ENCODE data around the gene PIKFYVE. TPM values are rescaled to one million over a fixed set of nuclear protein-coding genes. Genes with fewer than 3 reads are reported as not detected.

The PIKFYVE gene
- total RNA-seq, 1 experiment from 2014 or later: 34.8 TPM

DNA sequence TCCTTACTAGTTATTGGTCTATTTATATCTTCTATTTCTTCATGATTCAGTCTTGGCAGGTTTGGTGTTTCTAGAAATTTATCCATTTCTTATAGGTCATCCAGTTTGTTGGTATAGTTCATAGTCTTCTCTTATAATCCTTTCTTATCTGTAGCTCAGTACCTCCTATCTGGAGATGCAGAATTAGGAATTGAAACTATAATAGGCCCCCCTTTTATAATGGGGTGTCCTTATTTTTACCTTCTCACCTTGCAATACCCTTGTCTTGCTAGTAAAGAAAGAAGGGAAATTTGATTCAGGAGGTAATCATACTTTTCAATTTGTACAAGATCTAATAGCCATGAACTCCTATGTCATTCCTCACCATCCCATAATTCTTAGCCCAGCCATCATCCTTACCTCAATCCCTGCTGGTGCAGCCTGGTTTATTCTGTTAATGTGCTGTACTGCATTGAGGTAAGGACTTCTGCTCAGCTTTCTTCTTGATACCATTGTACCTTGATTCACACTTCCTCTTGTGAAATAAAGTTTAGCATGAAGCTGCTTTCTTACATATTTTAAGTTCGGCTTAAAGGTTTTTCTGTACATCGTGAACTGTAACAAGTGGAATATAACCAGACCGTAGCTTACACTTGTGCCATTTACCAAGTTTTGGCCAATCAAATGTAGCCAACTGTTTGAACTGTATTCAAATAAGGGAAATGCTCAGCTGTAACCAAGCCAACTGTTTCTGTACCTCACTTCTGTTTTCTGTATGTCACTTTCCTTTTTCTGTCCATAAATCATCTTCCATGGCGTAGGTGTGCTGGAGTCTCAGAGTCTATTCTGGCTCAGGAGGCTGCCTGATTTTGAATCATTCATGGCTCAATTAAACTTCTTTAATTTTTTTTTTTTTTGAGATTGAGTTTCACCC is 100.4 kb downstream of the PIKFYVE start:
- intact Hi-C loops (cut with micrococcal nuclease; ENCODE audit: unreplicated experiment): no loop called here
- no peaks in the 10 kb centered on the region for H3K4me1 ChIP-seq (ENCODE audit: control insufficient read depth, insufficient read depth, low read length)
- no TSS peak for BruUV-seq (replicated peaks)

DNA sequence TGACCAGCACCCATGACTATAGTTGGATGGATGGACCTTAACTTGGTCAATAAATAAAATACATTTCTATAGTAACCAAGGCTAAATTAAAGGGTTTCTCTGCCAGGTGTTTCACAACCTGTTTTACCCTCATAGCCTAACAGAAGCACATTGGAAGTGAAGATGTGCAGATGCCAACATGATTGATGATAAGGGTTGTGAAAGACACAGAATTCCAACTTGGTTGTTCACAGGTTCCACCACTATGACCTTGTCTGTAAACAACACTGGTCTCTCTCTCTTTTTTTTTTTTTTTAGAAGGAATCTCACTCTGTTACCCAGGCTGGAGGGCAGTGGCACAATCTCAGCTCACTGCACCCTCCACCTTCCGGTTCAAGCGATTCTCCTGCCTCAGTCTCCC is 103.0 kb downstream of the PIKFYVE start:
- ATAC-seq: no peak
- in situ Hi-C loops (cut with HindIII; ENCODE audit: low pct_unique_long_range_greater_than_20kb, low sequenced_read_pairs) (no loop called here), intact Hi-C loops (cut with micrococcal nuclease; ENCODE audit: unreplicated experiment) (no loop called here)
- no peak for DNase-seq (ENCODE audit: low read depth, low spot score)
- no peak overlapping the region for H3K4me3 ChIP-seq (ENCODE audit: low read depth in 2 of 2, low read length in 2 of 2)
- CTCF ChIA-PET: interaction anchor here (0.6 kb wide), 1 partner anchor 1113 kb away, joined by 3 read pairs; no protein-coding TSS in a partner anchor
- BruUV-seq (replicated peaks): no TSS peak
- POLR2A ChIA-PET: no interaction called here
- H3K4me1 ChIP-seq (ENCODE audit: control insufficient read depth, insufficient read depth, low read length): no peaks in the 10 kb centered on the region
- no peak overlapping the region for H3K27ac ChIP-seq (ENCODE audit: low read length)
- H3K27me3 ChIP-seq (ENCODE audit: control insufficient read depth, insufficient read depth, low read length): no peaks in the 10 kb centered on the region
- no peaks in the 10 kb centered on the region for H3K36me3 ChIP-seq (ENCODE audit: control insufficient read depth, insufficient read depth, low read length)
- H3K9me3 ChIP-seq (ENCODE audit: control insufficient read depth, insufficient read depth, low read depth, low read length): no peaks in the 10 kb centered on the region
- TF ChIP-seq SIN3A (IDR thresholded peaks at IDR 0.05; ENCODE audit: borderline replicate concordance, insufficient read depth, low read depth, low read length) (no peak), TCF7L2 (IDR thresholded peaks at IDR 0.05; ENCODE audit: low read depth, low read length) (no peak), POLR2AphosphoS5 (IDR thresholded peaks at IDR 0.05; ENCODE audit: low read depth, low read length) (no peak)
- TF ChIP-seq, protein P1, sequence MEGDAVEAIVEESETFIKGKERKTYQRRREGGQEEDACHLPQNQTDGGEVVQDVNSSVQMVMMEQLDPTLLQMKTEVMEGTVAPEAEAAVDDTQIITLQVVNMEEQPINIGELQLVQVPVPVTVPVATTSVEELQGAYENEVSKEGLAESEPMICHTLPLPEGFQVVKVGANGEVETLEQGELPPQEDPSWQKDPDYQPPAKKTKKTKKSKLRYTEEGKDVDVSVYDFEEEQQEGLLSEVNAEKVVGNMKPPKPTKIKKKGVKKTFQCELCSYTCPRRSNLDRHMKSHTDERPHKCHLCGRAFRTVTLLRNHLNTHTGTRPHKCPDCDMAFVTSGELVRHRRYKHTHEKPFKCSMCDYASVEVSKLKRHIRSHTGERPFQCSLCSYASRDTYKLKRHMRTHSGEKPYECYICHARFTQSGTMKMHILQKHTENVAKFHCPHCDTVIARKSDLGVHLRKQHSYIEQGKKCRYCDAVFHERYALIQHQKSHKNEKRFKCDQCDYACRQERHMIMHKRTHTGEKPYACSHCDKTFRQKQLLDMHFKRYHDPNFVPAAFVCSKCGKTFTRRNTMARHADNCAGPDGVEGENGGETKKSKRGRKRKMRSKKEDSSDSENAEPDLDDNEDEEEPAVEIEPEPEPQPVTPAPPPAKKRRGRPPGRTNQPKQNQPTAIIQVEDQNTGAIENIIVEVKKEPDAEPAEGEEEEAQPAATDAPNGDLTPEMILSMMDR (IDR thresholded peaks at IDR 0.05): no peak
- TF ChIP-seq, protein P2, sequence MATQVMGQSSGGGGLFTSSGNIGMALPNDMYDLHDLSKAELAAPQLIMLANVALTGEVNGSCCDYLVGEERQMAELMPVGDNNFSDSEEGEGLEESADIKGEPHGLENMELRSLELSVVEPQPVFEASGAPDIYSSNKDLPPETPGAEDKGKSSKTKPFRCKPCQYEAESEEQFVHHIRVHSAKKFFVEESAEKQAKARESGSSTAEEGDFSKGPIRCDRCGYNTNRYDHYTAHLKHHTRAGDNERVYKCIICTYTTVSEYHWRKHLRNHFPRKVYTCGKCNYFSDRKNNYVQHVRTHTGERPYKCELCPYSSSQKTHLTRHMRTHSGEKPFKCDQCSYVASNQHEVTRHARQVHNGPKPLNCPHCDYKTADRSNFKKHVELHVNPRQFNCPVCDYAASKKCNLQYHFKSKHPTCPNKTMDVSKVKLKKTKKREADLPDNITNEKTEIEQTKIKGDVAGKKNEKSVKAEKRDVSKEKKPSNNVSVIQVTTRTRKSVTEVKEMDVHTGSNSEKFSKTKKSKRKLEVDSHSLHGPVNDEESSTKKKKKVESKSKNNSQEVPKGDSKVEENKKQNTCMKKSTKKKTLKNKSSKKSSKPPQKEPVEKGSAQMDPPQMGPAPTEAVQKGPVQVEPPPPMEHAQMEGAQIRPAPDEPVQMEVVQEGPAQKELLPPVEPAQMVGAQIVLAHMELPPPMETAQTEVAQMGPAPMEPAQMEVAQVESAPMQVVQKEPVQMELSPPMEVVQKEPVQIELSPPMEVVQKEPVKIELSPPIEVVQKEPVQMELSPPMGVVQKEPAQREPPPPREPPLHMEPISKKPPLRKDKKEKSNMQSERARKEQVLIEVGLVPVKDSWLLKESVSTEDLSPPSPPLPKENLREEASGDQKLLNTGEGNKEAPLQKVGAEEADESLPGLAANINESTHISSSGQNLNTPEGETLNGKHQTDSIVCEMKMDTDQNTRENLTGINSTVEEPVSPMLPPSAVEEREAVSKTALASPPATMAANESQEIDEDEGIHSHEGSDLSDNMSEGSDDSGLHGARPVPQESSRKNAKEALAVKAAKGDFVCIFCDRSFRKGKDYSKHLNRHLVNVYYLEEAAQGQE (IDR thresholded peaks at IDR 0.05; ENCODE audit: insufficient read depth in 1 of 2, low read depth in 2 of 2, low read length in 1 of 2): no peak

More for the DNA sequence above, 100.4 kb downstream of the PIKFYVE start:
- ChIA-PET POLR2A (interaction anchor here (0.6 kb wide), 1 partner anchor 63 kb away, joined by 6 read pairs; no protein-coding TSS in a partner anchor), CTCF (interaction anchor here (0.7 kb wide), 1 partner anchor 27 kb away, joined by 4 read pairs; no protein-coding TSS in a partner anchor)
- Histone ChIP-seq H3K4me3 (ENCODE audit: low read depth in 2 of 2, low read length in 2 of 2) (no peak overlapping the region), H3K36me3 (ENCODE audit: control insufficient read depth, insufficient read depth, low read length) (no peaks in the 10 kb centered on the region), H3K9me3 (ENCODE audit: control insufficient read depth, insufficient read depth, low read depth, low read length) (no peaks in the 10 kb centered on the region), H3K27ac (ENCODE audit: low read length) (no peak overlapping the region), H3K27me3 (ENCODE audit: control insufficient read depth, insufficient read depth, low read length) (no peaks in the 10 kb centered on the region)
- TF ChIP-seq TCF7L2 (IDR thresholded peaks at IDR 0.05; ENCODE audit: low read depth, low read length) (no peak), POLR2AphosphoS5 (IDR thresholded peaks at IDR 0.05; ENCODE audit: low read depth, low read length) (no peak), SIN3A (IDR thresholded peaks at IDR 0.05; ENCODE audit: borderline replicate concordance, insufficient read depth, low read depth, low read length) (no peak)
- TF ChIP-seq, protein P2 (IDR thresholded peaks at IDR 0.05; ENCODE audit: insufficient read depth in 1 of 2, low read depth in 2 of 2, low read length in 1 of 2): no peak
- TF ChIP-seq, protein P1 (IDR thresholded peaks at IDR 0.05): no peak
- ATAC-seq (no peak), DNase-seq (ENCODE audit: low read depth, low spot score) (no peak)
- in situ Hi-C loops (cut with HindIII; ENCODE audit: low pct_unique_long_range_greater_than_20kb, low sequenced_read_pairs): no loop called here
